ENCODE measurements around the gene PTPRM.

The PTPRM gene

DNA sequence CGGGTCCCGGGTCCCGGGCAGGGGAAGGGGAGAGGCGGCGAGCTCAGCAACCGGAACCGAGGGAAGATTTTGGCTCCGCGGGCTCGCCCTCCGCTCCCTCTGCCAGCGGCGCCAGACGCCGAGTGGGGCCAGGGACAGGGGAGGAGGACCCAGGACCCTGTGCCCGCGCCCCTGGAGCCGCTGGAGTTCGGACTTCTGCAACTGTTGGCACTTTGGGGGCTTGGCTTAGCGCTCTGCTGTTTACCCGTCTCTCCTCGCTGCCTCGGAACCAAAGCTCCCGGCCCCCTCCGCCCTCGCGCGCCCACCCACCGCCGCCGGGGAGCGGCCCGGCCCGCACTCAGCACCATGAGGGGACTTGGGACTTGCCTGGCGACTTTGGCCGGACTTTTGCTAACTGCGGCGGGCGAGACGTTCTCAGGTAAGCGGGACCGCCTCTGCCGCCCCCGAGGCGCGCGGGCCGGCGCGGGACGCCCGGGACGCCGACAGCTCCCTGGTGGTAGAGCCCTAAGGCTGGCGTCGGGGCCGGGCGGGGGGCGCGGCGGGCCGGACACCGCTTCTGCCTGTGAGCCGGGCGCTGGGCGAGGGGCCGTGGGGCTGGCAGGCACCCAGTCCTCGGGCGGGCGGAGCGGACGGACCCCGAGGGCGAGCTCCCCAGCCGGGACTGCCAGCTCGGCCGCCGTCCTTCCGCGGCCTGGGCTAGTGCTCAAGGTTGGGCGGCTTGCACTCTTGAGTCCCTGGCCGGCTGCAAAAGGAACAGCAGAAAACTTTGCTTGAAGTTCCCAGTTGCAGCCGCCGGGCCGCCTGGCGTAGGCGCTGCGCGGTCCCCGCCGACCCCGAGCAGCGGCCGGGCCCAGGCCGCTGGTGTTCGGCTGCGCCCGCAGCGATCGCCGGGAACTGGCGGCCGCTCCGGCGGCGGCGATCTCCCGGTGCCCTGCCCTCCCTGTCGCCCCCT is 634 bp downstream of the PTPRM start:
- Histone ChIP-seq H3K27me3 (no peaks in the 10 kb centered on the region), H3K4me1 (peaks cover 0 to 37% (median 14%) of the 10 kb centered on the region in 4 donors), H3K4me3 (peak overlapping the region; percentile 81 to 83), H3K27ac (peak overlapping the region; percentile 94 to 99), H3K9me3 (no peaks in the 10 kb centered on the region), H3K36me3 (no peaks in the 10 kb centered on the region)
- DNase-seq: peak; percentile 52 to 80
- intact Hi-C loops (cut with DNase I; ENCODE audit: low total_unique reads): loop anchor here (5.0 to 10.0 kb wide), 2 partner anchors 40 to 293 kb away; no protein-coding TSS in a partner anchor
- TF ChIP-seq CTCF (IDR thresholded peaks at IDR 0.05): peak in 1 of 2 experiments; percentile 30

DNA sequence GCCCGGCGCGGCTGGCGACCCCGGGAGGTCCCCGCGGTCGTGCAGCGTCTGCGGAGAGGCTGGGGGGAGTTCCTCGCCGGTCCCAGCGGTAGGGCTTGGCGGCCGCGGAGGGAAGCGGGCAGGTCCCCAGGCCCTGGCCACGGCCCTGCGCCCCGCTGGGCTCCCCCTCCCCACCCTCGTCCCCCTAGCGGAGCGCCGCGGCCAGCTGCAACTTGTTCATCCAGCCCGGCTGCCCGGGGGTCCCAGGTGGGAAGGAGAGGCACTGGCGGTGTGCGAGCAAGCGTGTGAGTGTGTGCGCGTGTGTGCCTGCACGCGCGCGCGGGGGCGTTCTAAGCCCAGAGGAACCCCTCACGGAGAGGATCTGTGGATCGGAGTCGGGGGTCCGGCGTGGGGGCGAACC is 1.3 kb downstream of the PTPRM start:
- Histone ChIP-seq H3K4me3 (peak overlapping the region; percentile 81 to 83), H3K36me3 (no peaks in the 10 kb centered on the region), H3K27me3 (no peaks in the 10 kb centered on the region), H3K27ac (peak overlapping the region; percentile 94 to 99), H3K4me1 (peaks cover 0 to 44% (median 14%) of the 10 kb centered on the region in 4 donors), H3K9me3 (no peaks in the 10 kb centered on the region)
- no peak for TF ChIP-seq CTCF (IDR thresholded peaks at IDR 0.05)
- peak; percentile 34 to 73 for DNase-seq
- intact Hi-C loops (cut with DNase I; ENCODE audit: low total_unique reads): loop anchor here (5.0 to 10.0 kb wide), 2 partner anchors 39 to 294 kb away; no protein-coding TSS in a partner anchor

DNA sequence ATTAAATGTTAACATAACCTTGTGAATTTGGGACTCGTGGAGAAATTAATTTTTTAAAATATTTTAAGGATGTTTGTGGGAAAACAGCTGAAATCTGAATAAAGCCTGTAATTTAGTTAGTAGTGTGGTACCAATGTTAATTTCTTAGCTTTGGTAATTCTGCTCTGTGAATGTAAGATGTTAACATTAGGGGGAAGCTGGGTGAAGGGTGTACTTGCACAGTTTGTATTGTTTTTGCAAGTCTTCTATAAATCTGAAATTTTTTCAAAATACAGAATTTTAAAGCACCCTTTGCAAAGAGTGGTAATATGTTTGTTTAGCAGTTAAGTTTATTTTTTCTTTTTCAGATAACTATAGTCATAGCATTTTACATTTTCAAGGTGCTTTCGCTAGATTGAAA is 4.5 kb downstream of the PTPRM start:
- peaks cover 0 to 50% (median 7%) of the 10 kb centered on the region in 4 donors for H3K4me1 ChIP-seq
- H3K36me3 ChIP-seq: no peaks in the 10 kb centered on the region
- no peak overlapping the region for H3K27ac ChIP-seq
- no peaks in the 10 kb centered on the region for H3K9me3 ChIP-seq
- TF ChIP-seq CTCF (IDR thresholded peaks at IDR 0.05): no peak
- no peak for DNase-seq
- no peak overlapping the region for H3K4me3 ChIP-seq
- intact Hi-C loops (cut with DNase I; ENCODE audit: low total_unique reads): no loop called here
- H3K27me3 ChIP-seq: no peaks in the 10 kb centered on the region

GRCh38 chr18:7572822-7573221 is 5.7 kb downstream of the PTPRM start:
- TF ChIP-seq CTCF (IDR thresholded peaks at IDR 0.05): no peak
- peak overlapping the region; percentile 11 to 34 for H3K27ac ChIP-seq
- intact Hi-C loops (cut with DNase I; ENCODE audit: low total_unique reads): no loop called here
- peaks cover 0 to 55% (median 8%) of the 10 kb centered on the region in 4 donors for H3K4me1 ChIP-seq
- DNase-seq: no peak
- H3K4me3 ChIP-seq: peak overlapping the region in 1 of 2 donors; percentile 17
- no peaks in the 10 kb centered on the region for H3K36me3 ChIP-seq
- no peaks in the 10 kb centered on the region for H3K27me3 ChIP-seq
- no peaks in the 10 kb centered on the region for H3K9me3 ChIP-seq

GRCh38 chr18:7575465-7576028 is 8.4 kb downstream of the PTPRM start:
- Histone ChIP-seq H3K27ac (no peak overlapping the region), H3K4me1 (peaks cover 0 to 49% (median 5%) of the 10 kb centered on the region in 4 donors), H3K9me3 (no peaks in the 10 kb centered on the region), H3K4me3 (no peak overlapping the region), H3K27me3 (no peaks in the 10 kb centered on the region), H3K36me3 (no peaks in the 10 kb centered on the region)
- intact Hi-C loops (cut with DNase I; ENCODE audit: low total_unique reads): no loop called here
- no peak for TF ChIP-seq CTCF (IDR thresholded peaks at IDR 0.05)
- DNase-seq: no peak

All from tibial artery (tissue), 4 donors.